ENCODE results near the gene NDUFS8. TPM values are rescaled to one million over a fixed set of nuclear protein-coding genes. Genes with fewer than 3 reads are reported as not detected.

The NDUFS8 gene
- total RNA-seq, 4 donors from 2014 or later, result 69.8 to 143 (median 80.2) TPM

DNA sequence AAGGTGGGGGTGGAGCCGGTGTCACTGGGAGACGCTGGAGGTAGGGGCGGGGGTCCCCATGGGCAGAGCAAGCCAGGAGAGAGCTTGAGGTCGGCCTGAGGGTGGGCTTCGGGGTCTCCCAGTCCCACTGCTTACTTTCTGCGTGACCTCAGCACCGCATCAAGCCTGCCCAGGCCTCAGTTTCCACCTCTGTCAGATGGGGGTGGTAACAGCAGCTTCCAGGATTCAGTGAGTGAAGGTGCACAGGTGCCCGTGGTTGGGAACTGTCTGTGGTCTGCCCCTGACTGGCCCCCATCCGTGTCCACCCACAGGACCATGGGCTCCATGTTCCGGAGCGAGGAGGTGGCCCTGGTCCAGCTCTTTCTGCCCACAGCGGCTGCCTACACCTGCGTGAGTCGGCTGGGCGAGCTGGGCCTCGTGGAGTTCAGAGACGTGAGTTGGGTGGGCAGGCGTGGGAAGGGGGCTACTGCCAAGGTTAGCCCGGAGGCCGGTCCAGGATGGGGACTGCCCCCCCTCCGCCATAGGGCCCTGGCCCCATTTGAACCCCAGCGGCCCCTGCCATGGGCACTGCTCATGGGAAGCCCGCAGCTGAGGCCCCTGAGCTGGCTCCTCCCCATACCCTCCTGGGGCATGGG lies 10.6 kb downstream of the NDUFS8 start:
- TF ChIP-seq CTCF (IDR thresholded peaks at IDR 0.05; ENCODE audit: low read depth), result no peak

GRCh38 chr11:68041617-68042218 lies 11.2 kb downstream of the NDUFS8 start:
- no peak for TF ChIP-seq CTCF (IDR thresholded peaks at IDR 0.05; ENCODE audit: low read depth)

- no peak for TF ChIP-seq CTCF (IDR thresholded peaks at IDR 0.05; ENCODE audit: low read depth)
Observed at GRCh38 chr11:68042219-68043028, 11.9 kb downstream of the NDUFS8 start.

GRCh38 chr11:68043029-68043348 lies 12.5 kb downstream of the NDUFS8 start:
- TF ChIP-seq CTCF (IDR thresholded peaks at IDR 0.05; ENCODE audit: low read depth), result no peak

DNA sequence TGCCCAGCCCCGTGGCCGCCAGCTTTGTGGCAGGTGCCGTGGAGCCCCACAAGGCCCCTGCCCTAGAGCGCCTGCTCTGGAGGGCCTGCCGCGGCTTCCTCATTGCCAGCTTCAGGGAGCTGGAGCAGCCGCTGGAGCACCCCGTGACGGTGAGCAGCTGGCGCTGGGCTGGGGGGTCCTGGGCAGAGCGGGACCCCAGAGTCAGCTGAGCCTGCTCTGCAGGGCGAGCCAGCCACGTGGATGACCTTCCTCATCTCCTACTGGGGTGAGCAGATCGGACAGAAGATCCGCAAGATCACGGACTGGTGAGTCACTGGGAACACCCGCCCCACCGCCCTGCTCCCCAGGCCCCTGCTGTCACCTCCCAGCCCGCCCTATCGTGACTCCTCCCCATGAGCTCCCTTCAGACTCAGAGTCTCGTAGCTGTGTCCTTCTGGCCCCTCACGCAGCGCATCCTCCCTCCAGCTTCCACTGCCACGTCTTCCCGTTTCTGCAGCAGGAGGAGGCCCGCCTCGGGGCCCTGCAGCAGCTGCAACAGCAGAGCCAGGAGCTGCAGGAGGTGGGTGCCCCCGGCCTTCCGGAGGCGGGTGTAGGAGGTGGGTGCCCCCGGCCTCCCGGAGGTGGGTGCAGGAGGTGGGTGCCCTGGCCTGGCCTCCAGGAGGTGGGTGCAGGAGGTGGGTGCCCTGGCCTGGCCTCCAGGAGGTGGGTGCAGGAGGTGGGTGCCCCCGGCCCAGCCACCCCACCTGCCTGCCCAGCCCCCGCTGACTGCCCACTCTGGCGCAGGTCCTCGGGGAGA lies 13.1 kb downstream of the NDUFS8 start:
- TF ChIP-seq CTCF (IDR thresholded peaks at IDR 0.05; ENCODE audit: low read depth), result no peak

GRCh38 chr11:68044145-68044813 lies 13.8 kb downstream of the NDUFS8 start:
- TF ChIP-seq CTCF (IDR thresholded peaks at IDR 0.05; ENCODE audit: low read depth), result no peak
